HG02610 (cell line): ENCODE results near the gene UBE4A.
A peak's percentile ranks its signal among the peaks of the same experiment; 100 is the strongest.

Experiments used
- ATAC-seq: cut with Tn5 transposase; IDR thresholded peaks from one replicate; pipeline ENCODE4 v1.9.1; 2021; ENCODE audit warnings: mild to moderate bottlenecking, moderate library complexity; ENCODE audit not compliant: unreplicated experiment

UBE4A gene, protein sequence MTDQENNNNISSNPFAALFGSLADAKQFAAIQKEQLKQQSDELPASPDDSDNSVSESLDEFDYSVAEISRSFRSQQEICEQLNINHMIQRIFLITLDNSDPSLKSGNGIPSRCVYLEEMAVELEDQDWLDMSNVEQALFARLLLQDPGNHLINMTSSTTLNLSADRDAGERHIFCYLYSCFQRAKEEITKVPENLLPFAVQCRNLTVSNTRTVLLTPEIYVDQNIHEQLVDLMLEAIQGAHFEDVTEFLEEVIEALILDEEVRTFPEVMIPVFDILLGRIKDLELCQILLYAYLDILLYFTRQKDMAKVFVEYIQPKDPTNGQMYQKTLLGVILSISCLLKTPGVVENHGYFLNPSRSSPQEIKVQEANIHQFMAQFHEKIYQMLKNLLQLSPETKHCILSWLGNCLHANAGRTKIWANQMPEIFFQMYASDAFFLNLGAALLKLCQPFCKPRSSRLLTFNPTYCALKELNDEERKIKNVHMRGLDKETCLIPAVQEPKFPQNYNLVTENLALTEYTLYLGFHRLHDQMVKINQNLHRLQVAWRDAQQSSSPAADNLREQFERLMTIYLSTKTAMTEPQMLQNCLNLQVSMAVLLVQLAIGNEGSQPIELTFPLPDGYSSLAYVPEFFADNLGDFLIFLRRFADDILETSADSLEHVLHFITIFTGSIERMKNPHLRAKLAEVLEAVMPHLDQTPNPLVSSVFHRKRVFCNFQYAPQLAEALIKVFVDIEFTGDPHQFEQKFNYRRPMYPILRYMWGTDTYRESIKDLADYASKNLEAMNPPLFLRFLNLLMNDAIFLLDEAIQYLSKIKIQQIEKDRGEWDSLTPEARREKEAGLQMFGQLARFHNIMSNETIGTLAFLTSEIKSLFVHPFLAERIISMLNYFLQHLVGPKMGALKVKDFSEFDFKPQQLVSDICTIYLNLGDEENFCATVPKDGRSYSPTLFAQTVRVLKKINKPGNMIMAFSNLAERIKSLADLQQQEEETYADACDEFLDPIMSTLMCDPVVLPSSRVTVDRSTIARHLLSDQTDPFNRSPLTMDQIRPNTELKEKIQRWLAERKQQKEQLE

DNA sequence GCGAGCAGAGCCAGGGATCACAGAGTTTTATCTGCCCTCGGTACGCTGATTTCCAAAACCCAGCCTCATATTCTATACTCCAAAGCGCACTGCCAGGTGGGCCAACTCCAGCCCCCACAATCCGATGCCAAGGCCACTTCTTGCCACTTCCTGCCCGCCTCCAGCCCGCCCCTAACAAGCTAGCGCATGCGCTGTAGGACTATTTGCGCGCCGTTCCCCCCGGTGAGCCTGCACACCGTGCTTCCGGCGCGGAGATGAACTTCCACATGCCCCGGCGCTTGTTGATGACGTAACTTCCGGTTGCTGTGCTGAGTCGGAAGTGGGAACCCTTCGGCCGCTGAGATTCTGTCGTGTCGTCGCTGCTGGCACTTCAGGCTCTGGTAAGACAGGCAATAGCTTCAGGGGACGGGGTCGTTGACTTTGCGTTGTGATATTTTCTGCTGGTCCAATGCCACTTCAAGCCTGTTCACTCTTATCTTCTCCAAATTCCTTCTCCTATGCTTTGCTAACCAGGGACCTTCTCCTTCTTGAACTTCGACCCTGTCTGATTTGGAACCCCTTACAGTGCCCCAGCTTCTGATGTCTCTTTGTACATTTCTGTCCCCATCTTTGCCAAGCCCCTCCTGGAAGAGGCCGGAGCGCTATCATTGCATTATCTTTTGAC lies at the start of gene UBE4A:
UBE4A (plus strand) TSS at position 306 of the 664 bp plus-strand sequence. CDS start 5,481 bp downstream, outside the sequence.
- ATAC-seq: peak; percentile 82

DNA sequence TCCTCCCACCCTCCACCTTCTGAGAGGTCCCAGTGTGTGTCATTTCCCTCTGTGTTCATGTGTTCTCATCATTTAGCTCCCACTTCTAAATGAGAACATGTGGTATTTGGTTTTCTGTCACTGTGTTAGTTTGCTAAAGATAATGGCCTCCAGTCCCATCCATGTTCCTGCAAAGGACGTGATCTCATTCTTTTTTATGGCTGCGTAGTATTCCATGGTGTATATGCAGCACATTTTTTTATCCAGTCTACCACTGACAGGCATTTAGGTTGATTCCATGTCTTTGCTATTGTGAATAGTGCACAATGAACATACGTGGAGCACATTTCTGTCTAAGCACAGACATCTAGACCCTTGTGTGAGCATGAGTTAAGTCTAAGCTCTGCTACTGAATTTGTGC lies 49.1 kb upstream of the UBE4A start:
- ATAC-seq: no peak

DNA sequence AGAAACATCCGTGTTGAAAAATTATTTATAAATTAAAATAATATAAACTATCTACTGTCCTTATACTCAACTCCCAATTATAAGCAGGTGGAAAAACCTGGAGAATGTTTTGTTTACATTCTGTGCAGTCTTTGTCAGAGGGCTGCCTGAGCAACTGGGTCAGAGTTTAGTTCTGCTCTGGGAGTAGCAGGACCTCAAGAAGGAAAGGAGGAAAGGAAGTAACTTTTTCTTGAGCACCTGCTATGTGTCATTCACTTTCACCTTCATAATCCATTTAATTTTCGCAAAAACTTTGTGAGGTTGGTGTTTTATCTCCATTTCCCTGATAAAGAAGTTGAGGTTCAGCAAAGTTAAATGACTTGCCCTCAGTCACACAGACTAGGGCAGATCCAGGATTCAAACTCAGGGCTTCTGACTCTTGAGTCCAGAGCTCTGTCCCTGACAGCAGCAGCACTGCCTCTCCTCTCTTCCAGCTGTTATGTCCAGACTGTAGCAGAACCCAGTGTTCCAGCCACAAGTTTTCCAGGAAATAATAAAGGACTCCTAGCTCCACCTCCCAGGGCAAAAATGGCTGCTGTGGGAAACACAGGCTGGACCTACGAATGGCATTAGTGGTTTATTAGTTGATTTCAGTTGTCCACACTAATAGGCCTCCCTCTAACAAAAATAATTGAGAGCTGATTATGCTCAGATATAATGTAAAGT lies 48.5 kb upstream of the UBE4A start:
- ATAC-seq: no peak

DNA sequence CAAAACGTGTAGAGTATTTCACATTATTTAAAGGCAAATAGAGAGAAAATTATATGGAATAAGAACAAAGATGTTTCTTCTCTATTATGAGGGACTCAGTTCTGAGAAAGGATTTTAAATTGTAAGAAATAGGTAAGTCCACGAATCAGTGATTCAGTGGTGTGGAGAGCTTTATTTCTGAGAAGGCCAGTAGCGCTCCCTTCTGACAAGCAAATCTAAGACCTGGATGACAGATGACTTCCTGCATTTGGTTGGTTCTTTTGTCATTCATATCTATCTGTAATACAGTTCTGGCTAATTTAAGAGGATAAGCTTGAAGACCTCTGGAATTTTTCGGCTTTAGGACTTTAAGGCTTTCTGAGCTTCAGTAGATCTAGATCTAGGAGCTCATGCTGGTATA lies 47.9 kb upstream of the UBE4A start:
- no peak for ATAC-seq

DNA sequence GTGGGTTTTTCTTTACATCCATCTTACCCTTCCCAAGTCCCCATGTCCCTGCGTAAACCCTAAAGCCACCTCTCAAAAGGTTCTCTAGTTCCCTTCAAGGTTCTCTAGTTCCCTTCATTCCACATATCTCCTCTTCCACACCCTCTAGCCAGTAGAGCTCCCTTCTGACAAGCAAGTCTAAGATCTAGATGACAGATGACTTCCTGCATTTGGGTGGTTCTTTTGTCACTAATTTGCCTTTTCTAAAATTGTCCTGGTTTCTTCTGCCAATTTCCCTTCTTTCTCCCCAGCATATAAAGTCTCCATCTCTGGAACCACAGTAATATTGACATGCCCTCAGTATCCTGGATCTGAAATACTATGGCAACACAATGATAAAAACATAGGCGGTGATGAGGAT lies 47.1 kb upstream of the UBE4A start:
- ATAC-seq: no peak

DNA sequence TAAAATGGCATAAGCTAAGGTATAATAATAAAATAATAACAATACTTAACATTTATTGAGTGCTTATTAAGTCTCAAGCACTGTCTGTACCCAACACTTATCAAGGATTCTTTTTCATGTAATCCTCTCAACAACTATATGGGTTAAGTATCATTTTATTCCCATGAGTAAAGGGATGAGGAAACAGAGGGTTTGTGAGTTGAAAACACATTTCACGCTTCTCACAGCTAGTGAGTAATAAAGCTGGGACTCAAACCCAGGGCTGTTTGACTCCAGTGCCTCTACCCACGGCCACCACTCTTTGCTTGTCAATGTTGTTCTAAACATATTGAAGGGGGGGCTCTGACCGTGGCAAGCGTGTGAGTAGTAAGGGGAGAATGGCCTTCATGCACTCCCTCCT lies 46.2 kb upstream of the UBE4A start:
- no peak for ATAC-seq

DNA sequence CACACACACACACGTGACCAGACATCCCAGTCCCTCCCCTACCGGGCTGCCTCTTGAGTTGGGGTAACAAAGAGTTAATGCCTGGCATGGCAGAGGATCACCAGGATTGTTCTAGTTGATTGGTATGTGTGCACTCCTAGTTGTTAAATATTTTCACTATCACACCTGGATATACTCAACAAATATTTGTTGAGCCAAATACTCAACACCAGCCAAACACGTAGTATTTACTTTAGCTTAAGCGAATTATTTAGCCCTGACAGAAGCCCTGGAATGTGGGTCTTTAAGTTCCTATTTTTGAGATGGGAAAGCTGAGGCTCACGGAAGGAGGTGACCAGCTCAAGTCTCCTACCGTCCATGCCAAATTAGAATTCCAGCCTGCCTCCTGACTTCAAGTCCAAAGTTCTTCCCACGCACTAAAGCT lies 44.4 kb upstream of the UBE4A start:
- no peak for ATAC-seq

DNA sequence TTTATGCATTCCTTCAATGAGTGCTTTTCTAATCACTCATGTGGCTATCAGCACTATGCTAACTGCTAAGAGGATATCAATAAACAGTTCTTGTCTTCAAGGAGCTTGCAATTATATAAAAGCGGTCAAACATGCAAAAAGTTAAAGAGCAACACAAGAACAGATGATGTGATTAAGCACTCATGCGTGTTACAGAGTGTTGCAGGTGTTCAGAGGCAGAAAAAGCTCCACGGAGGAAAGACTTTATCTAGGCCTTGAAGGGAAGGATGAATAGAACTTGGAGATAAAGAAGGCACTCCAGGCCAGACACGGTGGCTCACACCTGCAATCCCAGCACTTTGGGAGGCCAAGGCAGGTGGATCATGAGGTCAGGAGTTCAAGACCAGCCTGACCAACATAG lies 41.3 kb upstream of the UBE4A start:
- ATAC-seq: no peak

DNA sequence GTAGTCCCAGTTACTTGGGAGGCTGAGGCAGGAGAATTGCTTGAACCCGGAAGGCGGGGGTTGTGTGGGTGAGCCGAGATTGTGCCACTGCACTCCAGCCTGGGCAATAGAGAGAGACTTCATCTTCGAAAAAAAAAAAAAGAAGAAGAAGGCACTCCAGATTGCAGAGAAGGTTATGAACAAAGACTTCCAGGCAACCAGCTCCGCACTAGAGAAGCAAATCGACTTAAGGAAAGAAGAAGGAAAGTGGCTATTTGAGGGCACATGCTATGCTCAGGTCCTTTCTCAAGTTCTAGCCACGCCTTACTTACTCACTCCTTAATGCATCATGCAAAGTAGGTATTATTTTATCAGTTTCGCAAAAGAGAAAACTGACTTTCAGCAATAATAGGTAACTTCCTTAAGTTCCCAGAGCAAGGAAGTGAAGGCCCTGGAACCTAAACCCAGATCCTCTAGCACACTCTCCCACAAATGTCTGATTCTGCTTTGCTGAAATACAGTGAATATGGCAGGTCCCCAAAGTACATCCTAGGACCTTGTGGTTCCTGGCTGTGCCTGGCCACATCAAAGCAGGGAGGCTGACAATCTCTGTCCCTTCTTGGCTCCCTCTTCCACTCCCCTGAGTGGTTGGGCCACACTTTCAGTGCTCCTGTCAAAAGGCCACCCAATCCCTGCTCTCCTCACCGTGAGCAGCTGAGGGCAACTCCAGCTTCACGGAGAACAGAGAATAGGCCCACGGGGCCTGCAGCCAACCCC lies 40.6 kb upstream of the UBE4A start:
- ATAC-seq: no peak

DNA sequence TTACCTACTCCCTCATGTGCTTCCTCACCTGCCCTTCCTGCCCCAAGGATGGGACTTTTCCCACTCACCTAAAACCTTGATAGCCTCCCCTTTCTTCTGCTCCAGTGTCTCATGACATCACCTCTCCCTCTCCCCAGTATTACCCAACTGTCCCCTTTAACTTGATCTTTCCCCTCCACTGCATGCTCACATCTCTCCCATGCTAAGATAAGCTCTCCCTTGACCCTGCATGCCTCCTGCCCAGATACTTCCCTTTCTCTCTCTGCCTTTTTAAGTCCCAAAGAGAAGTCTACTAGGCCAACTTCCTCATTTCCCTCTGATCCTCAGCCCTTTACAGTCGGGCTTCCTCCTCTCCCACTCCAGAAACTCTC lies 40.1 kb upstream of the UBE4A start:
- no peak for ATAC-seq

DNA sequence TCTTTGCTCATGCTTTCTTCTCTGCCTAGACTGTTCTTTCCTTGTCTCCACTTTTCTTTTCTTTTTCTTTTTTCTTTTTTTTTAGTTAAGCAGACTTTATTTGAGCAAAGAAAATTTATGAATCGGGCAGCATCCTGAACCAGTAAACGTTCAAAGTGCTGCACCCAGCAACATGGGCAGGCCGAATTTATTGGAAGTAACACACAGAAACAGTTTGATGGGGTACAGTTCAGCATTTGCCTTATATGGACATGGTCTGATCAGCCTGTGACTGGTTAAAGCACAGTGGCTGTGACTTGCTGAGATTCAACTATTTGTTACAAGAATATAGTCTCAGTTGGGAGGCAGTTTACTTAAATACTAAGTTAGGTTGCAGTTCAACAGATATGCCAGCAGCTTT lies 38.9 kb upstream of the UBE4A start:
- ATAC-seq: no peak

DNA sequence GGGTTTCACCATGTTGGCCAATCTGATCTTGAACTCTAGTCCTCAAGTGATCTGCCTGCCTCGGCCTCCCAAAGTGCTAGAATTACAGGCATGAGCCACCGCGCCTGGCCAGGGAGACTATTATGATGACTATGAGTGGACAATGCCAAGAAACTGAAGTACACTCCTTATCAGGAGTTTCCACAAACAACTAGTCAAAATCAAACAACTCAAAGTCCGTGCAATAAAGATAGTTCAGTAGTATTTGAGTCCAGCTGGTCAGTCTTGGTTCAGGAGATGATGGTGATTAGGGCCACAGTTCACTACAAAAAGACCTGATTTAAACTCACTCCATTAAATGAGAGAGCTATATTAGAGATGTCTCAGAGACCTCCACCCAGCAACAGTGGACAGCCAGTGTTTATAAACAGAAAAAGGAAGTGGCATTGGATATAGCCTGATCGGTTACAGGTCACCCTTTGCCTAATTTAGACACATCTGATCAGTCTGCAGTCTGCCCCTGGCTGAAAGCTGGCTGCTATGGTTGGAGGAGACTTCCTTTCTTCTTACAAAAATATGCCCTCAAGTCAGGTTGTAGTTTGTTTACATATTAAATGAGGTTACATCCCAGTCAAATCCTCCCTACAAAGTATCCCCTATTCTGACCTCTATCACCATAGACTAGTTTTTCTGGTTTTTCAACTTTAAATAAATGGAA lies 37.9 kb upstream of the UBE4A start:
- ATAC-seq: no peak

DNA sequence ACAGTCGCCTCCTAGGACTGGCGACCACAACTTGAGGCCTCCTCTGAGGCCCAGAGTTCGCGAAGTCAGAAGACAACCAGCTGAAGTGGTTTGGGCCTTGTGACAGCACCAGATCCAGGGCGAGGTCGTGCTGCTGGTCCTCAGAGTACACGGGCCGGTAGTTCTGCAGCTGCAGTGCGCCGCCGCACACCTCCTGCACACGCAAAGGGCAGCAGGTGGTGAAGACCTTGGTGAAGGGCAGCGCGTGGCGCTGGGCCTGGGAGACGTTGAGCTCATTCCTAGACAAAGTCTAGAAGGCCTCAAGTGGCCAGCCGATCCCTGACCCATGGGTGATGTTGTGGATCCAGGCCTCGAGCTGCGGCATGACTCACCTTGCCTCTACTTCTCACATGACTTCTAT lies 36.7 kb upstream of the UBE4A start:
- ATAC-seq: no peak

DNA sequence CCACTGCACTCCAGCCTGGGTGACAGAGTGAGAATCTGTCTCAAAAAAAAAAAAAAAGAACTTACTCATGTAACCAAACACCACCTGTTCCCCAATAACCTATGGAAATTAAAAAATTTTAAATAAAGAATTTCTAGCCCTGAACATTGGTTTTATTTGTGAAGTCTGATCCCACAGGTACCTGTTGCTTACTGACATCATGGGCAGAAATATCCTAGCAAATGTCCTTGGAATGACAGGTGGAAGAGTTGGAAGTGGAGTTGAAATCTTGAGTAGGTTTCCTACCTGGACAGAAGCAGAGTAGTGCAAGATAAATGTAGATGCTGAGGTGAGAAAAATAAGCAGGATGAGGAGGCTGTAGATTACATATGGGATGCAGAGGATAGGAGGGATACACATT lies 34.1 kb upstream of the UBE4A start:
- ATAC-seq: no peak

DNA sequence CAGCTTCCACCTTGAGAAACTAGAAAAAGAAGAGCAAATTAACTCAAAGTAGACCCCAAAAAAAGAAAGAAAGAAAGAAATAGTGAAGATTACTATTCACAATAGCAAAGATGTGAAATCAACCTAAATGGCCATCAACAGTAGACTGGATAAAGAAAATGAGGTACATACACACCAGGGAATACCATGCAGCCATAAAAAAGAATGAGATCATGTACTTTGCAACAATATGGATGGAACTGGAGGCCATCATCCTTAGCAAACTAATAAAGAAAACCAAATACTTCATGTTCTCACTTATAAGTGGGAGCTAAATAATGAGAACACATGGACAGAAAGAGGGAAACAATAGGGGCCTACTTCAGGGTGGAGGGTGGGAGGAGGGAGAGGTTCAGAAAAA lies 30.7 kb upstream of the UBE4A start:
- ATAC-seq: no peak

DNA sequence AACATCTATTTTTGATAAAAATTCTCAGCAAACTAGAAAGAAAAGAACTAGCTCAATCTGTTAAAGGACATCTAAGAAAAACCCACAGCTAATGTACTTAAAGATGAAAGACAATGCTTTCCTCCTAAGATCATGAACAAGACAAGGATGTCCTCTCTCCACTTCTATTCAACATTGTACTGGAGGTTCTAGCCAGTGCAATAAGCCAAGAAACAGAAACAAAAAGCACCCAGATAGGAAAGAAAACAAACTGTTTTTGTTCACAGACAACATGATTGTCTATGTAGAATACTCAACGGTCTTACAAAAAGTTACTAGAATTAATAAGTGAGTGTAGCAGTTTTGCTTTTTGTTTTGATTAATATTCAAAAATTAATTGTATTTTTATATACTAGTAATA lies 24.7 kb upstream of the UBE4A start:
- ATAC-seq: no peak

DNA sequence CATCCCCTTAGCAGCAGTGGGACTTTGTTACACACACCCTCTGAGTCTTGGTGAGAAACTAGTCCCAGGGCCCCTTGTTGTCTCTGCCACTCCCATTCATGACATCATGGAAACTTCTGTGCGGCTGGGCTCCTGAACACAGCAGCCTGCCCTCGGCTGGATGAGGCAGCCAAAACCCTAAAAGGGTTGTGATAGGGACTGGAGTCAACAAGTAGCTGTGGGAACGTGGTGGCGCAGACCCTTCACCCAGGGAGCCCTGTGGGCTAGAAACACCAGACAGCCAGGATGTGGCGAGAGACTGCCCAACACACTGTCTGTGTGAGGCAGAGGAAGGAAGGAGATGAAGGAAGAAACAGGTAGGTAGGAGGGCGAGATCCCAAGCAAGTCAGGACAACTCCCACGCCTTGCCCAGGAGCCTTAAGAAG lies 20.8 kb upstream of the UBE4A start:
- ATAC-seq: no peak

DNA sequence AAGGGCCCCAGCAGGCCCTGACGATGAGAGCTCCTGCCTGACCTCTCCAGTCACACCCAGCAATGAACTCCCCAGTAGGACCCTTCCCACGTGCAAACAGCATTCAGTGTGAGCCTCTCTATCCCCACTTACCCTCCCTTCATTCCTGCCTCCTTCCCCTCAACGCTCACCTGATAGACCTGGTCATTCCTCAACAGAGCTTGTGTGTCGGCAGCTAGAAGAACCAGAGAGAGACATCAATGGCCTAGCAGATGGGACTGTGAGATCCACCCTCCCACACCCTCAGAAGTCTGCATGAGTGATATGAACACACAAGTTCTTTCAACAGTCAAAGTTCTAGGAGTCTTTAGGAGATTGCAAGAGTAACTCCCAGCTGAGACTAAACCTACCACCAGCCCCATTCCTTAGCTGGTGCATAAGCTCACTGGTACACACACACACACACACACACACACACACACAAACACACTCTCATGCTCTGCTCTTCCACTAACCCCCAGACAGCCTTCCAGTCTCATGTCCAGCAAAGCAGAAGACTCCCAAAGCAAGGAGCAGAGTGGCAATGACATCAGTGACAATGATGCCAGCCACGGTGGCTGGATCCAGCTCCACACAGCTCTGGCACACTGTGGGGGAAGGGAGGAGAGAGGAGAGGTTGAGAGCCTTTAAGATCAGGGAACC lies 20.0 kb upstream of the UBE4A start:
- no peak for ATAC-seq

DNA sequence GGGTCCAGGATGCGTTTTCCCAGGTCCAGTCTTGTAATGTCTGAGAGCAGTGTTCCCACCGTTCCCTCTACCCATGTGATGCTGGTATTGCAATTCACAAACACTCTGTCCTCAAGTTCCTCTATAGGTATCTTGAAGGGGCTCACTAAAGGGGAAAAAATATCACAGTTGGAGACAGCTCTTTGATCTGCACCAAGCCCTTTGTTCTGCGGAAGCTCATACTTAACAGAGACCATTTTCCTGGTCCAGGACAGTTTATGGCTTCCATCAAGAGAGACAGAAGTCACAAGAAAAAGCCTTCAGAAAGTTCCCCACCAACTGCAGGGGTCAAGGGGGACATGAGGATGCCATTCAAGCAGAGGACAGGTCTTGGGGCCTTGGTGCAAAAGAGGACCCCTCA lies 19.0 kb upstream of the UBE4A start:
- ATAC-seq: no peak
